Anterior cingulate cortex (tissue), 58 donors: ENCODE results near the gene PITX3.
"Not testable (repeated sequence)": the region's sequence is repeated elsewhere in the genome, so short reads cannot be mapped to it uniquely, and the experiment has no call there.

Experiments
- DNase-seq, 58 donors: peaks; one replicate each; lab custom pipeline; 2025; lab: John Stamatoyannopoulos, UW

PITX3 gene

GRCh38 chr10:102229810-102230263, 11.5 kb downstream of the PITX3 start:
- peak in 55 of 58 donors; percentile 16 to 84 (median 57) for DNase-seq

- no peak for DNase-seq
These were observed 14.3 kb downstream of the PITX3 start for GRCh38 chr10:102227050-102227449.

- no peak for DNase-seq
These were observed 14.8 kb downstream of the PITX3 start for GRCh38 chr10:102226542-102226870.

GRCh38 chr10:102225646-102226541, 15.4 kb downstream of the PITX3 start, which contains the start of gene ELOVL3:
ELOVL3 (plus strand) TSS chr10:102226299; CDS start chr10:102226549, 250 bp downstream.
- DNase-seq: peak in 57 of 58 donors; percentile 33 to 93 (median 84)

DNA sequence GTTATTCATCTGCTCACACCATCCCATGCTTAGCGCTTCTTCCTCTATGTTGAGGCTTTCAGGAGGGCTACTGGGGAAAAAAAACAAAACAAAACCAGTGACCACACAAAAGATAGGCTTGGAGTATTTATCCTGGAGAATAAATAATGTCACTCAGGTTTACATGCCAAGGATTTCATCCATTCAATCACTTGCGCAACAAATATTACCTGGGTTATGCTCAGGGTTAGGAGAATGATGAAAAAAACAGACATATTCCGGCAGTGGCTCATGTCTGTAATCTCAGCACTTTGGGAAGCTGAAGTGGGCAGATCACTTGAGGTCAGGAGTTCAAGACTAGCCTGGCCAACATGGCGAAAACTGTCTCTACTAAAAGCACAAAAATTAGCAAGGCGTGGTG, 18.5 kb downstream of the PITX3 start:
- no peak for DNase-seq

DNA sequence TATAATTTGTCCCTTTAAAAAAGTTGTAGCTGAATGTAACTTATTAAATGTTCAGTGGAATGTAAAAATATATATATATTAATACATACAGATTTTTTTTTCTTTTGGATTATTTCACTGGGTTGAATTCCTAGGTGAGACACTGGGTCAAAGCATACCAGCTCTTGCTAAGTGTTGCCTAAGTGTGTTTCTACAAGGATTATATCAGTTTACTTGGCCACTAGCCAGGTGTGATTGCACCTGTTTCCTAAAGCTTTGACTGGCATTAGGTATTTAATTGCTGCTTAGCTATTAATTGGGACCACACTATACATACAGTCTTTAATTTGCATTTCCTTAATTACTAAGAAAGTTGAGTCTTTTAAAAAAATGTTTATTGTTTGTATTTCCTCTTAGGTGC, 20.7 kb downstream of the PITX3 start:
- DNase-seq: no peak

- DNase-seq: no peak
These were observed 21.9 kb downstream of the PITX3 start for GRCh38 chr10:102219370-102219769.

DNA sequence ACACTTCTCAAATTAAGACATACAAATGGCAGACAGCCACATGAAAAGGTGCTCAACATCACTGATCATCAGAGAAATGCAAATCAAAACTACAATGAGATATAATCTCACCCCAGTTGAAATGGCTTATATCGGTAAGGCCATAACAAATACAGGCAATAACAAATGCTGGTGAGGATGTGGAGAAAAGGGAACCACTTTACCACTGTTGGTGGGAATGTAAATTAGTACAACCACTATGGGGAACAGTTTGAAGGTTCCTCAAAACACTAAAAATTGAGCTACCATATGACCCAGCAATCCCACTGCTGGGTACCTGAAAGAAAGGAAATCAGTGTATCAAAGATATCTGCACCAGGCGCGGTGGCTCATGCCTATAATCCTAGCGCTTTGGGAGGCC, 27.7 kb downstream of the PITX3 start:
- not testable (repeated sequence) for DNase-seq

DNA sequence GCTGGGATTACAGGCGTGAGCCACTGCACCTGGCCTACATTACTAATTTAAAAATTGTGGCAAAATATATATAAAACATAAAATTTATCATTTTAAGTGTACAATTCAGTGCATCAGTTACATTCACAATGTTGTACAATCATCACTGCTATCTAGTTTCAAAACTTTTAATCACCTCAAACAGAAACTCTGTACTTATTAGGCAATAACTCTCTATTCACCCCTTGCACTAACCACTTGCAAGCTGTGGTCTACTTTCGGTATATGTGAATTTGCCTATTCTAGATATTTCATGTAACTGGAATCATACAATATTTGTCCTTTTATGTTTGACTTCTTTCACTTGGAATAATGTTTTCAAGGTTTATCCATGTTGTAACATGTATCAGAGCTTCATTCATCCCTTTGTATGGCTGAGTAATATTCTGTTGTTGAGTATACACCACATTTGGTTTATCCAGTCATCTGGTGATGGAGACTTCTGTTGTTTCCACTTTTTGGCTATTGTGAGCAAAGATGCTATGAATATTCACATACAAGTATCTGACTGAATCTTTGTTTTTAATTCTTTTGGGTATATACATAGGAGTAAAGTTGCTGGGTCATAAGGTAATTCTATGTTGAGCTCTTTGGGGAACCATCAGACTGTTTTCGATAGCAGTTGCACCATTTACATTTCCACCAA, 29.6 kb downstream of the PITX3 start:
- DNase-seq: no peak

DNA sequence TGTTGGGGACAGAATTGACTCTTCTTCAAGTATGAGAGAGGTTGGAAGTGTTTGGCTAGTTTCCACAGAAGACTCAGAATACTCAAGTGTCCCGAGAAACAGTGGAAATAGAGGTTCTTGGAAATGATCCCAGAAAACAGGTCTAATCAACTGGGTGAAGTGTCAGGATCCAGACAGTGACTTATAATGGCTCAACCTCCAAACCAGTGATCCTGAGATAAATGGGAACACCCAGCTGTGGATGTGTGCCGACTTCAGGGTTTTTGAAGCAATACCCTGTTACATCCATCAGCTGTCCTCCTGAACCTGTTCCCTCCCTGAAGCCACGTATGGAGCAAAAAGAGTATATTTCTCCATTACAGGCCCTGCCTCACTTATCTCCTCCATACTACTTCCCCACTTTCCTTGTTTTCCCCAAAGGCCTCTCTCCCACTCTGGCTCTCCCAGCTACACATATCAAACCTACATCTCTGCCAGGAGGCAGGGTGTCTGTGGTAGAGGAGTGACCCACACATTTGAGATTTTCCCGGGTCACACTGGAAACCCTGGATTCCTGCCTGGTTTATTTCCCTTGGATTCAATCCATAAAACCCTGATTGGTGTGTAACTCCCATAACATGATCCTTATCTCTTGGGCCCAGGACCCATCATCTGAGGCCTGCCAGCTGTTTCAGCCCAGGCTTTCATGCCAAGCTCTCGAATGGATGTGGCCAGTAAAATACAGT, 32.8 kb downstream of the PITX3 start:
- DNase-seq: no peak

GRCh38 chr10:102202386-102202785, 38.9 kb downstream of the PITX3 start:
- no peak for DNase-seq

GRCh38 chr10:102200751-102201640, 40.3 kb downstream of the PITX3 start:
- no peak for DNase-seq

GRCh38 chr10:102198027-102198426, 43.3 kb downstream of the PITX3 start:
- DNase-seq: no peak

GRCh38 chr10:102196893-102197292, 44.4 kb downstream of the PITX3 start:
- DNase-seq: no peak

DNA sequence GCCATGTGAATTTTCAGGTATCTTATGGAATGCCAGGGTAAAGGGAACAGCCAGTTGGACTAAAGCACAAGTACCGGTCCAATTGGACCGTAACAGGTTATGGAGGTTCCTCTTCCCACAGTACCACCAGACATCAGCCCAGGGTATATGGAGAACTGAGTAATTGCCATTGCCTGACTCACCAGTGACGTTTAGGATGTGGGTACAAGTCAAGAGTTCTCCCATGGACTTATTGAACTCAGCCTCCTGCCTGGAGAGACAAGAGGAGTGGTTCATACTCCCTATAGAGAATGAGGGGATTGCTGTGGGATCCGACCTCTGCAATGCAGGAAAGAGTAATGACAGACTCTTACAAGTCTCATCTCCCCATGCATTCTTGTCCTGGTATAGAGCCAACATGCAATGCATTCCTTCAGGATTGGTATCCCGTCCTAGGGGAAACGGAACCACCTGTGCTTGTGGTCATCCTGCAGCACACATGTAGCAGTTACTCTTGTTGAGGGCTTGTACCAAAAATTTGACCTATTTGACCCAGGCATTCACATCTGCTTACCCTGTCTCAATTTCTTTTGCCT, 45.9 kb downstream of the PITX3 start:
- no peak for DNase-seq

- DNase-seq: no peak
These were observed 49.4 kb downstream of the PITX3 start for GRCh38 chr10:102191956-102192355.

DNA sequence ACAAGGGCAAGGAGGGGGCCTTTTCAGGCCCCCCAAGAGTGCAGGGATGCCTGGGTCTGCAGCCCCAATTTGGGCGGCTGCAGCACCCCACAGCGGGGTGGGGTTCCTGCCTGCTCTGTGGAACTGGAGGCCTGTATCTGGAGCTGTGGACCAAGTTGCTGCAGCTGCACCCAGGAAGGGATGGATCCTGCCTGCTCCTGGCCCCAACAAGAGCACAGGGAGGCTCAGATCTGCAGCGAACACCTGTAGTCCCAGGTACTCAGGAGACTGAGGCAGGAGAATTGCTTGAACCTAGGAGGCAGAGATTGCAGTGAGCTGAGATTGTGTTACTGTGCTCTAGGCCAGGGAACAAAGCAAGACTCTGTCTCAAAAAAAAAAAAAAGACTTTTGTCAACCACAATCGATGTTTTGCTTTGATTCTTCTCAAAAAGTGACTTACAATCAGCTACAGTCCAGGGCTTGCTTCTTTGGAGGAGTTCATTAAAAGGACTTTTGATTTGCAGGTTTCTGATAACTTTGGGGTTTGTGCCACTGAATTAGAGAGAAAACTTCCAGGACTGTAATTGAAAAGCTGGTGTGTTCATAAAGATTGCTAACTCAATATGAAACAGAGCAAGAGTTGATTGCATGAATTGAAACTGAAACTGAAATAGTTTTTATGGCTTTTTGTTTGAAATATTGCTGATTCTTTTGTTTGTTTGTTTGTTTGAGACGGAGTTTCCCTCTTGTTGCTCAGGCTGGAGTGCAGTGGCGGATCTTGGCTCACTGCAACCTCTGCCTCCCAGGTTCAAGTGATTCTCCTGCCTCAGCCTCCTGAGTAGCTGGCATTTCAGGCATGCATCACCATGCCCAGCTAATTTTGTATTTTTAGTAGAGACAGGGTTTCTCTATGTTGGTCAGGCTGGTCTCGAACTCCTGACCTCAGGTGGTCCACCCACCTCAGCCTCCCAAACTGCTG, 52.1 kb downstream of the PITX3 start:
- not testable (repeated sequence) for DNase-seq

DNA sequence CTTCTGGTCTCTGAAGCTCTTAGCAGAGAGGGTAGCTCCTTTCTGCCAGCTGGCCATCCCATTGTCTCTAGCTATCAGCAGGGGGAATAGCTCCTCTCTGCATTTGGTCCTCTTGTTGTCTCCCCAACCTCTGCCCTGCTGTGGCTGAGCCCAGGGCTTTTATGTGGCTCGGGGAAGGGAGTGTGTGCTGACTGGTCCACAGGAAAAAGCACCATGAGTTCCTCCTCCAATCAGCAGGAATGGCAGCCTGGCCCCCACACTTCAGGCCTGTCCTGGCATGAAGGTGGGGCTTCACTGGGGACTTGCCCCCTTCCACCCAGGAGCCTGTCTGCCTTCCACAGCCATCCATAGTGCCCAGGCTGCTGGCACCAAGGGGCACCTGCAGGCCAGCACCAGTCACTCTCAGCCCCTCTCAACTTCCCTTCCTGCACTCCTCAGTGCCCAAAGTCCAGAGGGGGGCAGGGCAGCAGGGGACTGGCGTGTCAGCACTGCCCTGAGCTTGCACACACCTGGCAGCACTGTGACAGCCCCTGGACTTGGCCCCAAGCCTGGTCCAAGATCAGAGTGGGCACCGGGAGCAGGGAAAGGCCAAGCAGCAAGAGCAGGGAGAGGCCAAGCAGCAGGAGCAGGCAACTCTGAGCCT, 52.9 kb downstream of the PITX3 start:
- DNase-seq: no peak
